ENCODE results near the gene SSU72. TPM values are rescaled to one million over a fixed set of nuclear protein-coding genes. Genes with fewer than 3 reads are reported as not detected.

Gene SSU72
- total RNA-seq, 2 donors from 2014 or later = 120 to 175 TPM

DNA sequence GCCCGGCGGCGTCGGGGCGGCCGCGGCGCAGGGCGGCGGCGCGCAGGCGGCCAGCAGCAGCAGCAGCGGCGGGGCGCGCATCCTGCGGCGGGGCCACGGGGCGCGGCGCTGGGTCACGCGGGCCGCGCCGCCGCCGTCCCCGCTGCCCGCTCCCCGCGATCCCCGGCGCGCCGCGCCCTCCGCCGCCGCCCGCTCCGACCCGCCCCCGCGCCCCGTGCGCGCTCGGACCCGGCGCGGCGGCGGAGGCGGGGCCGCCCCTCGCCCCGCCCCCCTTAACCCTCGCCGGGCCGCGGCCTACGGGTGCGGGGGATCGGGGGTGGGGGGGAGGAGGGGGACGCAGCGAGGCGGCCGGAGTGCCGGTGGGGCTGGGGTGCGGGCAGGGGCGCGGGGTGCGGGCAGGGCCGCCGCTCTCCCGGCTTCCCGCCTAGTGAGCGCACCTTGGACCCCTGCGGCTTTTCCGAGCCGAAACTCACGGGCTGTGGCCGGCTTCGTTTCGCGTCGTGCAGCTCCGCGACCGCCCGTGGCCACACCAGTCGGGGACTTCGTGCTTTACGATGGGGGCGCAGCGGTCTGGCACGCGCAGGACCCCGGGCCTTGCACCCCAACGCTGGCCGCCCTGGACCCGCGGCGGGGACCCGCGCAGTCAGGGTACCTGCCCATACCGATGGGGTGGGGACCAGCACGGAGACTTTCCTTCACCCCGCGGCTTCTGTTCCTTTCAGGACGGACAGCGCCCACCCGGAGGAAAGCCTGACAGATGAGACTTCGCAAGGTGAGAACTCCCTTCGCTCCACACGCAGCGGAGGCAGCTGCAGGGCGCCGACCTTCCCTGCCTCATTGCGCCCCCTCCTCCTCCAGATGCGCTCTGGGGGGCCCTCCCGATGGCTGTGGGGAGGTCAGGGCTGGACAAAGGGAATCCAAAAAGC lies 25.5 kb upstream of the SSU72 start, which contains the start of gene FNDC10:
TSS of gene FNDC10 (minus strand) at position 201 of the 926 bp plus-strand sequence. CDS start at position 81, 120 bp downstream.
- H3K9ac ChIP-seq (ENCODE audit: low read depth in 2 of 2, low read length in 2 of 2) = peak within 1 kb of the TSS in 1 of 2 donors; percentile 12
- H3K36me3 ChIP-seq = no peaks in the 10 kb centered on the region
- H3K4me3 ChIP-seq = peak within 1 kb of the TSS; percentile 32
- no peaks in the 10 kb centered on the region for H3K9me3 ChIP-seq
- intact Hi-C loops (cut with DNase I) = no loop called here
- no peak for DNase-seq
- H3K27ac ChIP-seq = no peak within 1 kb of the TSS
- peaks cover 4% of the 10 kb centered on the region for H3K4me1 ChIP-seq
- TF ChIP-seq CTCF (IDR thresholded peaks at IDR 0.05) = no peak
- H3K27me3 ChIP-seq = peaks cover 31% of the 10 kb centered on the region

GRCh38 chr1:1599030-1599934 lies 24.6 kb upstream of the SSU72 start:
- H3K36me3 ChIP-seq = no peaks in the 10 kb centered on the region
- H3K27me3 ChIP-seq = peaks cover 31% of the 10 kb centered on the region
- no peak for DNase-seq
- no peak overlapping the region for H3K9ac ChIP-seq (ENCODE audit: low read depth in 2 of 2, low read length in 2 of 2)
- H3K9me3 ChIP-seq = no peaks in the 10 kb centered on the region
- H3K4me3 ChIP-seq = peak overlapping the region; percentile 15
- H3K27ac ChIP-seq = no peak overlapping the region
- TF ChIP-seq CTCF (IDR thresholded peaks at IDR 0.05) = no peak
- peaks cover 4% of the 10 kb centered on the region for H3K4me1 ChIP-seq
- intact Hi-C loops (cut with DNase I) = no loop called here

GRCh38 chr1:1598720-1599029 lies 24.0 kb upstream of the SSU72 start:
- DNase-seq = no peak
- no peak for TF ChIP-seq CTCF (IDR thresholded peaks at IDR 0.05)
- H3K9ac ChIP-seq (ENCODE audit: low read depth in 2 of 2, low read length in 2 of 2) = no peak overlapping the region
- intact Hi-C loops (cut with DNase I) = no loop called here
- H3K9me3 ChIP-seq = no peaks in the 10 kb centered on the region
- H3K36me3 ChIP-seq = no peaks in the 10 kb centered on the region
- no peak overlapping the region for H3K4me3 ChIP-seq
- no peak overlapping the region for H3K27ac ChIP-seq
- H3K27me3 ChIP-seq = peaks cover 31% of the 10 kb centered on the region
- peaks cover 4% of the 10 kb centered on the region for H3K4me1 ChIP-seq

DNA sequence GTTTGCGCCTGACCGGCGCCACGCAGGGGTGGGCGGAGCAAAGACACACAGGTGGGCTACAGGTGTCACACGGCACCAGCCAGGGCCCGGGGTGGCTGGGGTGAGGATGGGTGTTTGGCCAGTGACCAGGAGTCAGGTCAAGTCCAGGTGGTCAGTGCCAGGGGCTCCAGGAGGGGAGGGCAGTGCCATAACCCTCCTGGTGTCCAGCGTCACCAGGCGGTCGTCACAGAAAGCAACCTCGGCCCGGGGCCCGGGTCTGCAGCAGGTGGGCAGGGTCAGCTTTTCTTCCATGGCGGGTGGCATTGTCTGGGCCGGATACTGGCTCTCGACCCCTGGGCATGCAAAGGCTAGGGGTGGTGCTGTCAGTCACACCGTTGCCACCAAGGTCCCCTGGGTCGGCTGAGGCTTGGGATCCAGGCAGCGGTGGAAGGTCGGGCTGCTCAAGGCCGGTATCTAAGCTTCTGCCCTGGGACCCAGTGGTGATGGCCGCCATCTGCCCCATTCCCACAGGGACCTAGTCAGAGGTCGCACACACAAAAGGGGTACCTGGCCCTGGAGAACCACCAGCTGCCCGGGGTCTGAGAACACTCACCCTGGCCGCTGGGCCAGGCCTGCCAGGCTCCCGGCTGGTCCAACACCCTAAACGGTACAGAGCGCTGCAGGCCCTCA lies 23.5 kb upstream of the SSU72 start:
- Histone ChIP-seq H3K27ac (no peak overlapping the region), H3K4me1 (peaks cover 4% of the 10 kb centered on the region), H3K9ac (ENCODE audit: low read depth in 2 of 2, low read length in 2 of 2) (no peak overlapping the region), H3K27me3 (peaks cover 31% of the 10 kb centered on the region), H3K4me3 (no peak overlapping the region), H3K36me3 (no peaks in the 10 kb centered on the region), H3K9me3 (no peaks in the 10 kb centered on the region)
- no peak for TF ChIP-seq CTCF (IDR thresholded peaks at IDR 0.05)
- intact Hi-C loops (cut with DNase I) = no loop called here
- no peak for DNase-seq

Data from colonic mucosa (tissue), 4 donors.